K562 (cell line): ENCODE measurements around the gene WDR62. TPM values are rescaled to one million over a fixed set of nuclear protein-coding genes. Genes with fewer than 3 reads are reported as not detected.

ENCODE experiments used
- ATF1 ChIP-seq, 2 experiments: fragments of 450-650 bp in 1 of 2; IDR thresholded peaks; 2 replicates each; pipeline ENCODE4 v1.6.1; 2016; ENCODE audit warnings: missing compliant biosample characterization in 1 of 2, missing genetic modification characterization in 1 of 2
- CBX2 ChIP-seq: fragments of 200-600 bp; sonication (generic); IDR thresholded peaks from one replicate; pipeline ENCODE4 v1.6.1; 2012; ENCODE audit warnings: mild to moderate bottlenecking, low read length, inconsistent platforms; ENCODE audit not compliant: insufficient read depth, poor library complexity, severe bottlenecking
- CEBPZ ChIP-seq: fragments of 150-350 bp; IDR thresholded peaks from 2 replicates; pipeline ENCODE4 v1.6.1; 2014; ENCODE audit warnings: low read depth, mild to moderate bottlenecking, low read length, borderline replicate concordance
- GTF3C2 ChIP-seq: IDR thresholded peaks from 3 replicates; pipeline ENCODE4 v1.6.1; 2011; ENCODE audit warnings: borderline replicate concordance, mild to moderate bottlenecking, moderate library complexity; ENCODE audit not compliant: insufficient read length; ENCODE audit errors: extremely low read depth
- ILK ChIP-seq: fragments of 450-650 bp; IDR thresholded peaks from 2 replicates; pipeline ENCODE4 v1.6.1; 2016; ENCODE audit warnings: missing genetic modification characterization, low read depth, mild to moderate bottlenecking, missing compliant biosample characterization, moderate library complexity, borderline replicate concordance
- KAT2B ChIP-seq: IDR thresholded peaks from one replicate; pipeline ENCODE4 v1.6.1; 2012; ENCODE audit warnings: low read depth, mild to moderate bottlenecking, control low read depth, inconsistent platforms, low read length, moderate library complexity
- NFE2L1 ChIP-seq: fragments of 450-650 bp; IDR thresholded peaks from 2 replicates; pipeline ENCODE4 v1.6.1; 2016; ENCODE audit warnings: missing genetic modification characterization, low read depth, mild to moderate bottlenecking, missing compliant biosample characterization, moderate library complexity, borderline replicate concordance
- PHF8 ChIP-seq: fragments of 200-600 bp; sonication (generic); IDR thresholded peaks from 2 replicates; pipeline ENCODE4 v1.6.1; 2012; ENCODE audit warnings: mixed run types, mild to moderate bottlenecking, inconsistent platforms, low read length, moderate library complexity, borderline replicate concordance
- PHTF2 ChIP-seq: fragments of 250-450 bp; sonication (Bioruptor Pico); IDR thresholded peaks from 2 replicates; pipeline ENCODE4 v1.5.0; 2021; ENCODE audit warnings: mild to moderate bottlenecking
- PML ChIP-seq: IDR thresholded peaks from 2 replicates; pipeline ENCODE4 v1.6.1; 2012; ENCODE audit warnings: low read length, inconsistent platforms
- RBM14 ChIP-seq: fragments of 200-400 bp; formaldehyde crosslinking; IDR thresholded peaks from 2 replicates; pipeline ENCODE4 v1.6.1; 2018; ENCODE audit warnings: low read depth, mild to moderate bottlenecking, low read length, moderate library complexity, borderline replicate concordance; ENCODE audit not compliant: insufficient read depth
- RFX1 ChIP-seq: fragments of 450-650 bp; IDR thresholded peaks from 2 replicates; pipeline ENCODE4 v1.6.1; 2016; ENCODE audit warnings: mild to moderate bottlenecking, moderate library complexity
- SPI1 ChIP-seq: IDR thresholded peaks from 2 replicates; pipeline ENCODE4 v1.6.1; 2011; ENCODE audit warnings: low read depth, low read length, control low read depth, borderline replicate concordance
- SRSF7 ChIP-seq: fragments of 200-400 bp; formaldehyde crosslinking; optimal IDR thresholded peaks from 2 replicates; pipeline ENCODE3; 2017; ENCODE audit warnings: mild to moderate bottlenecking, low read depth, low read length
- THAP7 ChIP-seq: fragments of 250-450 bp; sonication (Bioruptor Pico); IDR thresholded peaks from 2 replicates; pipeline ENCODE4 v1.5.0; 2021
- TRIM24 ChIP-seq, 2 experiments: fragments of 450-650 bp; IDR thresholded peaks; 2 replicates each; pipeline ENCODE4 v1.6.1; 2016
- ZNF224 ChIP-seq: sonication (generic); formaldehyde crosslinking; IDR thresholded peaks from 2 replicates; pipeline ENCODE4 v1.8.0; 2022; ENCODE audit warnings: mild to moderate bottlenecking, missing genetic modification reagents
- ZNF444 ChIP-seq: fragments of 250-450 bp; sonication (Bioruptor Pico); IDR thresholded peaks from 2 replicates; pipeline ENCODE4 v1.4.0; 2020; ENCODE audit warnings: mild to moderate bottlenecking, moderate library complexity
- ZNF830 ChIP-seq: fragments of 250-450 bp; sonication (Bioruptor Pico); IDR thresholded peaks from 2 replicates; pipeline ENCODE4 v1.5.0; 2021; ENCODE audit warnings: mild to moderate bottlenecking
- polyA plus RNA-seq, 8 experiments: library from polyadenylated mRNA; depleted of rRNA in 4 of 8; stranded (reverse) in 5 of 8; unstranded in 3 of 8; fragments of >200 nt; fragmentation: Nextera tagmentation in 2 of 8; fragmentation: Illumina TruSeq in 1 of 8; extraction: Ambion mirVana in 2 of 8; extraction: Trizol in 1 of 8; gene quantifications; 2 replicates each; pipeline versions ENCODE4 v1.2.1 to v1.2.3, GENCODE V29; 2011 to 2014; ENCODE audit warnings: inconsistent platforms in 1 of 8, missing spikeins in 1 of 8
- total RNA-seq, 7 experiments: library from RNA; depleted of rRNA in 6 of 7; stranded (reverse); fragments of >200 nt in 6 of 7; fragmentation: Illumina TruSeq in 2 of 7; extraction: Trizol in 2 of 7; gene quantifications; 2 replicates each; pipeline versions ENCODE4 v1.2.1 to v1.2.3, GENCODE V29; 2011 to 2021; ENCODE audit warnings: low replicate concordance in 1 of 7

Gene WDR62
- total and polyA plus RNA-seq, 9 of the 15 experiments (the other 6 are each of a cell fraction or from before 2014, with no cell fraction given), result 0.35 to 32.8 (median 14.4) TPM

- TF ChIP-seq GTF3C2 (no peak), ILK (no peak), CBX2 (no peak), ZNF224 (CRISPR knock-in tag) (peak; percentile 60; the same call in 1 of the 2 replicates), PHF8 (peak; percentile 75), ZNF444 (CRISPR knock-in tag) (no peak), TRIM24 (IDR thresholded peaks at IDR 0.05) (no peak), ZNF830 (no peak; the same call in 1 of the 2 replicates), NFE2L1 (no peak), CEBPZ (no peak), RFX1 (no peak), RBM14 (no peak), ATF1 (CRISPR knock-in tag; IDR thresholded peaks at IDR 0.05) (0 out of 2 replicates have a peak, but pooled peaks have one; percentile 4), ATF1 (tag; IDR thresholded peaks at IDR 0.05) (peak; percentile 80), SPI1 (no peak), PHTF2 (CRISPR knock-in tag) (no peak), KAT2B (no peak), SRSF7 (no peak), THAP7 (CRISPR knock-in tag) (no peak), PML (peak; percentile 47; the same call in 1 of the 2 replicates)
Observed at GRCh38 chr19:36139473-36140303, 85.0 kb downstream of the WDR62 start, which contains the start of gene CAPNS1 (continued).
